ENCODE results near the gene APOA4. TPM values are rescaled to one million over a fixed set of nuclear protein-coding genes. Genes with fewer than 3 reads are reported as not detected.

APOA4 gene
- polyA plus RNA-seq, 1 donor from 2014 or later = not detected

- H3K27me3 ChIP-seq (ENCODE audit: insufficient read depth, low read depth, low read length) = no peaks in the 10 kb centered on the region
Measured at GRCh38 chr11:116814502-116814901, 8.6 kb downstream of the APOA4 start.

GRCh38 chr11:116813781-116814471 is 9.2 kb downstream of the APOA4 start:
- no peak overlapping the region for H3K4me3 ChIP-seq (ENCODE audit: low read length)
- no peaks in the 10 kb centered on the region for H3F3A ChIP-seq (ENCODE audit: insufficient read depth, low read length, poor library complexity, severe bottlenecking)
- H3K9ac ChIP-seq (ENCODE audit: low read length) = no peak overlapping the region
- no peaks in the 10 kb centered on the region for H3K27me3 ChIP-seq (ENCODE audit: insufficient read depth, low read depth, low read length)
- no peak overlapping the region for H3K4me2 ChIP-seq (ENCODE audit: low read length)
- no peak overlapping the region for H2AFZ ChIP-seq (ENCODE audit: low read depth, low read length)
- H3K27ac ChIP-seq (ENCODE audit: low read length) = no peak overlapping the region
- TF ChIP-seq TAF1 (IDR thresholded peaks at IDR 0.05; ENCODE audit: low read depth) (no peak), RAD21 (conservative IDR thresholded peaks at IDR 0.05) (no peak), MXI1 (conservative IDR thresholded peaks at IDR 0.05; ENCODE audit: poor library complexity, severe bottlenecking) (no peak), EP300 (conservative IDR thresholded peaks at IDR 0.05; ENCODE audit: poor library complexity, severe bottlenecking) (no peak)
- H3K9me2 ChIP-seq (ENCODE audit: insufficient read depth, low read length) = no peaks in the 10 kb centered on the region
- H3K9me3 ChIP-seq (ENCODE audit: low read length) = no peaks in the 10 kb centered on the region
- no peaks in the 10 kb centered on the region for H4K20me1 ChIP-seq (ENCODE audit: insufficient read depth)
- H3K79me2 ChIP-seq (replicated peaks; ENCODE audit: insufficient read depth, low read length) = no peaks in the 10 kb centered on the region
- H3K36me3 ChIP-seq (ENCODE audit: insufficient read depth, low read length) = no peaks in the 10 kb centered on the region

More at GRCh38 chr11:116814502-116814901, 8.6 kb downstream of the APOA4 start:
- H3K4me2 ChIP-seq (ENCODE audit: low read length) = no peak overlapping the region
- H3K9me3 ChIP-seq (ENCODE audit: low read length) = no peaks in the 10 kb centered on the region
- H3K9ac ChIP-seq (ENCODE audit: low read length) = no peak overlapping the region
- H2AFZ ChIP-seq (ENCODE audit: low read depth, low read length) = no peak overlapping the region
- no peak for TF ChIP-seq SMC3 (conservative IDR thresholded peaks at IDR 0.05; ENCODE audit: poor library complexity)
- TF ChIP-seq POLR2AphosphoS5 (IDR thresholded peaks at IDR 0.05) = no peak
- TF ChIP-seq TAF1 (IDR thresholded peaks at IDR 0.05; ENCODE audit: low read depth) = no peak
- no peak for TF ChIP-seq EP300 (conservative IDR thresholded peaks at IDR 0.05; ENCODE audit: poor library complexity, severe bottlenecking)
- no peak for TF ChIP-seq RAD21 (conservative IDR thresholded peaks at IDR 0.05)
- no peak for TF ChIP-seq MXI1 (conservative IDR thresholded peaks at IDR 0.05; ENCODE audit: poor library complexity, severe bottlenecking)
- no peak for TF ChIP-seq REST (IDR thresholded peaks at IDR 0.05; ENCODE audit: borderline replicate concordance)
- no peak for TF ChIP-seq EZH2 (IDR thresholded peaks at IDR 0.05; ENCODE audit: borderline replicate concordance, insufficient read depth, low read length, poor library complexity, severe bottlenecking)
- TF ChIP-seq CTCF (IDR thresholded peaks at IDR 0.05; ENCODE audit: poor library complexity, severe bottlenecking) = no peak
- H3K27ac ChIP-seq (ENCODE audit: low read length) = no peak overlapping the region
- H3K4me3 ChIP-seq (ENCODE audit: low read length) = no peak overlapping the region
- no peaks in the 10 kb centered on the region for H3K36me3 ChIP-seq (ENCODE audit: insufficient read depth, low read length)
- no peaks in the 10 kb centered on the region for H3F3A ChIP-seq (ENCODE audit: insufficient read depth, low read length, poor library complexity, severe bottlenecking)
- H4K20me1 ChIP-seq (ENCODE audit: insufficient read depth) = no peaks in the 10 kb centered on the region
- H3K9me2 ChIP-seq (ENCODE audit: insufficient read depth, low read length) = no peaks in the 10 kb centered on the region
- no peaks in the 10 kb centered on the region for H3K79me2 ChIP-seq (replicated peaks; ENCODE audit: insufficient read depth, low read length)
